ENCODE results near the gene PRMT1. TPM values are rescaled to one million over a fixed set of nuclear protein-coding genes. Genes with fewer than 3 reads are reported as not detected.

PRMT1 gene
- 100 to 1,000 TPM in 1 of 4 donors, 10 to 100 TPM in 3; 63.8 to 104 (median 78.2) TPM for total RNA-seq

DNA sequence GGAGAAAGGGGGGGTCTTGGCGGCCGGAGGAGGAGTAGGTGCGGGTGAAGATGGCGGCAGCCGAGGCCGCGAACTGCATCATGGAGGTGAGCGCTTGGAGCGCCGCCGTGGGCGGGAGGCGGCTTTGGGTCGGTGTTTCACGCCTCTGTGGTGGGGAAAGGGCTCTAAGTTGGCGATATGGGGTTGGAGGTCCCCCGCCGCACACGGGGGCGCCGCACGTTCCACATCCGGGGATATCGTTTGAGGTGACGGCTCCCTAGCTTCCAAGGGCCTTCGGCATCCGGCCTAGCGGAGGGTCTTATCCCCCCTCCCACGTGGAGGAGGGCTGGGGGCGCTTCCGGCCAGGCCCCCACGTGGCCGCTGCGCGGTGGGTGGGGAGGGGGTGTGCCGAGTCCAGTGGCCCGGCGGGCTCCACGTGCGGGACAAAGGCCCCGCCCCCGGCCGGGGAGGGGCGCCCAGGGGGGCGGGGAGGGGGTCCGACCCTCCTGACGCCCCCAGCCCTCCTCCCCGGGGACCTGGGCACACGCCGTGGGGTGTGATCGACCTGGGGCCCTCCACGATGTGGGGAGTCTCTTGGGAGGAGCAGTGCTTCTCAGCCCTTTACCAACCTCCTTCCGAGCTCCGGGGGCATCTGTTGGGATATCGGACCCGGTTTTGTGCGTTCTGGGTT, at the start of gene PRMT1:
PRMT1 (plus strand) TSS at position 41 of the 670 bp plus-strand sequence; CDS start at position 51, 10 bp downstream.
- TF ChIP-seq, protein P1, sequence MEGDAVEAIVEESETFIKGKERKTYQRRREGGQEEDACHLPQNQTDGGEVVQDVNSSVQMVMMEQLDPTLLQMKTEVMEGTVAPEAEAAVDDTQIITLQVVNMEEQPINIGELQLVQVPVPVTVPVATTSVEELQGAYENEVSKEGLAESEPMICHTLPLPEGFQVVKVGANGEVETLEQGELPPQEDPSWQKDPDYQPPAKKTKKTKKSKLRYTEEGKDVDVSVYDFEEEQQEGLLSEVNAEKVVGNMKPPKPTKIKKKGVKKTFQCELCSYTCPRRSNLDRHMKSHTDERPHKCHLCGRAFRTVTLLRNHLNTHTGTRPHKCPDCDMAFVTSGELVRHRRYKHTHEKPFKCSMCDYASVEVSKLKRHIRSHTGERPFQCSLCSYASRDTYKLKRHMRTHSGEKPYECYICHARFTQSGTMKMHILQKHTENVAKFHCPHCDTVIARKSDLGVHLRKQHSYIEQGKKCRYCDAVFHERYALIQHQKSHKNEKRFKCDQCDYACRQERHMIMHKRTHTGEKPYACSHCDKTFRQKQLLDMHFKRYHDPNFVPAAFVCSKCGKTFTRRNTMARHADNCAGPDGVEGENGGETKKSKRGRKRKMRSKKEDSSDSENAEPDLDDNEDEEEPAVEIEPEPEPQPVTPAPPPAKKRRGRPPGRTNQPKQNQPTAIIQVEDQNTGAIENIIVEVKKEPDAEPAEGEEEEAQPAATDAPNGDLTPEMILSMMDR (IDR thresholded peaks at IDR 0.05; ENCODE audit: low read depth), result no peak

DNA sequence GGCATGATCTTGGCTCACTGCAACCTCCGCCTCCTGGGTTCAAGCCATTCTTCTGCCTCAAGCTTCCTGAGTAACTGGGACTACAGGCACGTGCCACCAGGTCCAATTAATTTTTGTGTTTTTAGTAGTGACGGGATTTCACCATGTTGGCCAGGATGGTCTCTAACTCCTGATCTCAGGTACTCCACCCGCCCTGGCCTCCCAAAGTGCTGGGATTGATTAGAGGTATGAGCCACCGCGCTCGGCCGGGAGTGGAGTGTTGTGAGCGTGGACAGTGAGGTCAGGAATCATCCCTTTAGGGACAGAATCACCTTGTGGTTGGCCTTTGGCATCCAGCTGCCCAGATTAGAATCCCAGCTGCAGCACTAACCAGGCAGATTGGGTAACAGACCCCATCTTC, 47.4 kb upstream of the PRMT1 start:
- TF ChIP-seq, protein P1 (IDR thresholded peaks at IDR 0.05; ENCODE audit: low read depth), result no peak

DNA sequence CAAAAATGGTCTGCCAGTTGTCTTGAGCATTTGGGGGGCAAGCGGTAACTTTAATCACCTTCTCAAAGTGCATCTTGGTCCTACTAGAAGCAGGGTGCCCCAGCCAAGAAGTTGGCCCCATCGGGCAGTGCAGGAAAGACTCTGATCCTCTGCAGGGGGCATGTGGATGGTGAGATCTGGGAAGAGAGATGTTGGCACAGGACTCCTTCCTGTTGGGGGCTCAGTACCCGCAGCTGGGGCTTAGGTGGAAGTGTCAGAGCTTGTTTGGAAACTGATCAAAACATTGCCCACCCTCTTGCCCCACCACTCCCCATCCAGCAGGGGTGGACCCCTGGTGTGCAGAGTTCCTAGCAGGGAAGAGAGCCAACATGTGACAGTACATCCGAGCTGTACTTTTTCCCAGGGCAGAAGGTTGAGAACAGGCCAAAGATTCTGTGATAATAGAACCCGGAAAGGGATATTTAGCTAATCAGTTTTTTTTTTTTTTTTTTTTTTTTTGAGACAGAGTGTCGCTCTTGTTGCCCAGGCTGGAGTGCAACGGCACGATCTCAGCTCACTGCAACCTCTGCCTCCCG, 46.0 kb upstream of the PRMT1 start:
- TF ChIP-seq, protein P1 (IDR thresholded peaks at IDR 0.05; ENCODE audit: low read depth), result no peak

DNA sequence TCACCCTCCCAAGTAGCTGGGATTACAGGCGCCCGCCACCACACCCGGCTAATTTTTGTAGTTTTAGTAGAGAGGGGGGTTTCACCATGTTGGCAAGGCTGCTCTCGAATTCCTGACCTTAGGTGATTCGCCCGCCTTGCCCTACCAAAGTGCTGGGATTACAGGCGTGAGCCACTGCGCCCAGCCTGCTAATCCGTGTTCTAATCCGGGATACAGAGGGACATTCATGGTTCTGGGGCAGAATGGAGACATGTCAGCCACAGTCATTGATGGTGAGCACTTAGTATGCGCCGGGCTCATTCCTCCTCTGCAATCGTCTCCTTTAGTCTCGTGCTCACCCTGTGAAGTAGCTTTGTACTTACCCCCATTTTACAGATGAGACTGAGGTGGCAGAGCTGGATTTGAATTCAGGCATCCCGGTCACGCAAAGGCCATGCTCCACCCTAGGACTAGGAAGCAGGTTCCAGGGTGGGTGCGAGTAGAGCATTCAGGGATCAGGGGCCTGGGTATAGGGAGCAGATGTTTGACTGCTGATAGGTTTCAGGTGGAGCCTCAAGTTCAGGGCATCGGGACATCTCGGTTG, 45.4 kb upstream of the PRMT1 start:
- TF ChIP-seq, protein P1 (IDR thresholded peaks at IDR 0.05; ENCODE audit: low read depth), result no peak

DNA sequence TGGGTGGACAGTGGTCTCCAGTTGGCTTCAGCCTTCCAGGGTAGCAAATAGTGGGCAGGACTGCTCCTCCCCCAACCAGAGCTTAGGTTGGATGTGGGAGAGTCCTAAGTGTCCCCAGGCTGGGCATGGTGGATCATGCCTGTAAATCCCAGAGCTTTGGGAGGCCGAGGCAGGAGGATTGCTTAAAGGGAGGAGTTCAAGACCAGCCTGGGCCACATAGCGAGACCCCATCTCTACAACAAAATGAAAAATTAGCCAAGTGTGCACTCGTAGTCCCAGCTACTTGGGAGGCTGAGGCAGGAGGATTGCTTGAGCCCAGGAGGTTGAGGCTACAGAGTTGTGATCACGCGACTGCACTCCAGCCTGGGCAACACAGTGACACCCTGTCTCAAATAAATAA, 44.5 kb upstream of the PRMT1 start:
- TF ChIP-seq, protein P1 (IDR thresholded peaks at IDR 0.05; ENCODE audit: low read depth), result no peak

DNA sequence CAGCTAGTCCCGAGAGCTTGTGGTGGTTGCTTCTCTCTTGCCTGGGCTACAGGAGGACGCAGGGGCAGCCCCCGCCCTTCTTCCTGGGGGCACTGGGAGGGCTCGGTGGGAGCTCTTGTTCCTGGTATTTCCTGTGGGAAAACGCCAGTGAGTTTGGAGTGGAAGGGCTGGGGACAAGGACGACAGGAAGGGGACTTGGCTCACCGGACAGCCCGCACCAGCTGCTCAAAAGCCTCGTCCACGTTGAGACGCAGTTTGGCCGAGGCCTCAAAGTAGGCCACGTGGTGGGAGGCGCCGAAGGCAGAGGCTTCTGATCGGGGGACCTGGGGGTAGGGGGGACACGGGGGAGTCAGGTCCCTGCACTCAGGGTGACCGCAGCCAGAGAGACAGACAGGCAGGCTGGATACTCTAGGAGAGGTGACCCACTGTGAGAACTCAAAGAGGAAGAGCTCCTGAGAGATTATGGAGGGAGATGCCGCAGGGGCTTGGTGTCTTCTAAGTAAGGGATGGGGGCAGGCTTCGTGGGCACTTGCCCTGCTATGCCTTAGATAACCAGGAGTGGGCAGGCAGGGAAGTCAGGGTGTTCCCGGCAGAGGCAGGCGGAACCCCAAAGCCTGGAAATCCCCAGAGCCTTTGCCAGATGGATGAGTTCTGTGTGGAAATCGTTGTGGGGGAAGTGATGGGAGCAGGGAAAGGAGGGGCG, 41.4 kb upstream of the PRMT1 start:
- TF ChIP-seq, protein P1 (IDR thresholded peaks at IDR 0.05; ENCODE audit: low read depth), result no peak

Measured in subcutaneous adipose tissue (tissue), 4 donors.